GM11168 (cell line): Measurements from ENCODE around the gene PABPC1L2B.
"Not testable (repeated sequence)": the region's sequence is repeated elsewhere in the genome, so short reads cannot be mapped to it uniquely, and the experiment has no call there.

Source experiments
- in situ Hi-C: fragments of 300-500 bp; cut with MboI; formaldehyde crosslinking; loops from one replicate; pipeline ENCODE4 v1.12.0; 2022; ENCODE audit warnings: low sequenced_read_pairs; ENCODE audit not compliant: unreplicated experiment

PABPC1L2B gene

GRCh38 chrX:73002733-73003132 lies at the start of gene PABPC1L2B:
TSS of gene PABPC1L2B (plus strand) at chrX:73002939. CDS start at chrX:73003643, 704 bp downstream.
- in situ Hi-C loops = not testable (repeated sequence)

DNA sequence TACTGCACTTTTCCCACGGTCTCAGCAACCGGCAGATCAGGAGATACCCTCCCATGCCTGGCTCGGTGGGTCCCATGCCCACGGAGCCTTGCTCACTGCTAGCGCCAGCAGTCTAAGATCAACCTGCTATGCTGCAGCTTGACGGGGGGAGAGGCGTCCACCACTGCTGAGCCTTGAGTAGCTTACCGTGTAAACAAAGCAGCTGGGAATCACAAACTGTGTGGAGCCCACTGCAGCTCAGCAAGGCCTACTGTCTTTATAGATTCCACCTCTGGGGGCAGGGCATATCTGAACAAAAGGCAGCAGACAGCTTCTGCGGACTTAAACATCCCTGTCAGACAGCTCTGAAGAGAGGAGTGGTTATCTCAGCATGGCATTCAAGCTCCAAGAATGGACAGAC lies 42.8 kb upstream of the PABPC1L2B start:
- in situ Hi-C loops = loop anchor here (25.0 kb wide), 1 partner anchor 248 kb away; the partner anchor contains the start of gene PHKA1

DNA sequence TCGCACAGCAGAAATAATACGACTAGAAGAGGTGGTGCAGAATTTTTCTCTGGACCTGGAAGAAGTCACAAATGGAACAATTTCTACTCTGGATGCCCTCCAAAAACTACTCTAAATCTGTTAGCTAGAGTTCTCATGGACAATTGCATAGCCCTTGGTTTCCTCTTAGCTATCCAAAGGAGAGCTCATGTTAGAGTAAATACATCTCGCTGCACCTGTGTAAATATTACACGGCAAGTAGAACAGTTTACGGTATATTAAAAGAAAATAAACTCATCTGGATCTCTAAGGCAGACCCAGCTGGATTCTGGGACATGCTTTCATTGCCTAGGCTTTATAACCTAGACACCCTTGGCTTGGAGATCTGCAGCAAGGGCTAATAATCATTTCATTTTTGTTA lies 30.9 kb upstream of the PABPC1L2B start:
- in situ Hi-C loops = loop anchor here (25.0 kb wide), 1 partner anchor 260 kb away; the partner anchor contains the start of gene PHKA1

- in situ Hi-C loops = loop anchor here (25.0 kb wide), 1 partner anchor 263 kb away; the partner anchor contains the start of gene PHKA1
Observed at GRCh38 chrX:72974885-72975284, 27.9 kb upstream of the PABPC1L2B start.

- in situ Hi-C loops = not testable (repeated sequence)
Observed at GRCh38 chrX:72980894-72981469, 21.8 kb upstream of the PABPC1L2B start.

GRCh38 chrX:73004032-73004431 lies 1.3 kb downstream of the PABPC1L2B start:
- in situ Hi-C loops = not testable (repeated sequence)

DNA sequence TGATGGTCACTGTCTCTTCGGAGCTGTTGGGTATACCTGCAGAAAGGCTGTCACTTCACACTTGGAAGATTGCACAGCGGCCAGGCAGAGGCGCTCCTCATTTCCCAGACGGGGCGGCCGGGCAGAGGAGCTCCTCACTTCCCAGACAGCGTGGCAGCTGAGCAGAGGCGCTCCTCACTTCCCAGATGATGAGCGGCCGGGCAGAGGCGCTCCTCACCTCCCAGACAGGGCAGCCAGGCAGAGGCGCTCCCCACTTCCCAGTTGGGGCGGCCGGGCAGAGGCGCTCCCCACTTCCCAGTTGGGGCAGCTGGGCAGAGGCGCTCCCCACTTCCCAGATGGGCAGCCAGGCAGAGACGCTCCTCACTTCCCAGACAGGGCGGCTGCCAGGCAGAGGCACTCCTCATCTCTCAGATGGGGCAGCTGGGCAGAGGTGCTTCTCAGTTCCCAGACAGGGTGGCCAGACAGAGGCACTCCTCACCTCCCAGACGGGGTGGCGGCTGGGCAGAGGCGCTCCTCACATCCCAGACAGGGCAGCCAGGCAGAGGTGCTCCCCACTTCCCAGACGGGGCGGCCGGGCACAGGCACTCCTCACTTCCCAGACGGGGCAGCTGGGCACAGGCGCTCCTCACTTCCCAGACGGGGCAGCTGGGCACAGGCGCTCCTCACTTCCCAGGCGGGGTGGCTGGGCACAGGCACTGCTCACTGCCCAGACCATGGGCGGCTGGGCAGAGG lies 18.8 kb downstream of the PABPC1L2B start:
- in situ Hi-C loops = no loop called here

GRCh38 chrX:73022093-73022445 lies 19.3 kb downstream of the PABPC1L2B start:
- in situ Hi-C loops = not testable (repeated sequence)

DNA sequence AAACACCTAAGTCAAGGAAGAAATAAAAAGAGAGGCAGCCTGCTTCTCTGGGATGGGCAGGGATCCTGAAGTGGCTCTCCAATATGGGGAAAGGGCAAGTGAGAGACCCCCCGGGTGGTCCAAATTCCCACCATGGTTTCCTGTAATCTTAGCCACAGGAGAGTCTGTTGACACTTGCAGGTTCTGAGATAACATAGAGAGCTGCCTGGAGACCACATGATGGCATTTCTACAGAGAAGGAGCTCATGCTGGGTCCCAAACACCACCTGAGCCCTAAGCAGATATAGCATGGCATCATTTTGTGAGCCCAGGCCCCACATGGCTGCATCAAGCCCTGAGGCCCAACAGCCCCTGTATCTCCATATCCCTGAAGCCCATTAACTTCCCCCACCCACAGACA lies 26.1 kb downstream of the PABPC1L2B start:
- in situ Hi-C loops = no loop called here
